Stimulated activated CD8-positive, alpha-beta memory T cell treated with anti-CD3 and anti-CD28 coated beads, Interleukin-15, amount 100 ng/mL, for 24 hours (primary cell): Measurements from ENCODE around the gene ZDHHC17.
"Not testable (repeated sequence)": the region's sequence is repeated elsewhere in the genome, so short reads cannot be mapped to it uniquely, and the experiment has no call there.

ENCODE experiments used
- DNase-seq: peaks from one replicate; pipeline ENCODE4 v3.0.0-alpha.2; 2020; ENCODE audit warnings: low read depth

ZDHHC17 gene

DNA sequence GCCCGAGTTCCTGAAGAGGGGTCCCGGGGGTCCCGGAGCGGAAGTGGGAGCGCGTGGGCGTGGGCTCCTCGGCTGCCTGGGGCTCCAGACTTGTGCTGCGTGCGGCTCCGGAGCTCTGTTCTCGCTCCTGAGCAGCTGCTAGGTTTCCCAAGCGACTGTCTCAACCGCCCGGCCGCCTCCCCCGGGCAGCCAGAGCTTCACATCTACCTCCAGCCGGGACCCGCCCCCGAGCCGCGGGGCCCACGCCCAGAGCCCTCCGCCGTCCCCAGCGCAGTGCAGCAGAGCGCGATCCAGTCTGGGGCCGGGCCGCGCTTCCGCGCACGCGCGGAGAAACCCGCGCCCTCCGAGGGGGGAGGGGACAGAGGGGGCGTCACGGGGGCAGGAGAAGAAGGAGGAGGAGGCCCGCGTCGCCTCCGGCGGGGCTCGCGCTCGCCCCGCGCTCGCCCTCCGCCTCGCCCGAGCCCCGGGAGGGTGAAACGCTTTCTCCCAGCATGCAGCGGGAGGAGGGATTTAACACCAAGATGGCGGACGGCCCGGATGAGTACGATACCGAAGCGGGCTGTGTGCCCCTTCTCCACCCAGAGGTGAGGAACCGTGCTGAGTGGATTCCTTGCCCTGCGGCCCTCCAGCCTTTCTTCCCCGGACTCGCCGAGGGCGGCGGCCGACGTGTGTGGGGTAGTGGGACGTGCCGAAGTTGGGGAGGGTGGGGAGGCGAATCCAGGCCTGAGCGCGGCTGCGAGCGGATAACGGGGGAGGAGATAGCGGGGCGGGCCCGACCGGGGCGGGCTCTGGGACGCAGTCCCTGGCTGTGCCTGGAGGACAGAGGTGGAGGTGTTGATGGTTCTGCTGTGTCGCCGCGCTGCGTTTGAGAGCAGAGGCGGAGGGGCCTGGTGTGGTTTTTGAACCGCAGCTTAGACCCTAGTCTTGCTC, at the start of gene ZDHHC17:
TSS of gene ZDHHC17 (plus strand) at position 370 of the 930 bp plus-strand sequence. CDS start at position 492, 122 bp downstream.
- DNase-seq: peak; percentile 81

- no peak for DNase-seq
Observed at GRCh38 chr12:76714415-76714814, 49.5 kb upstream of the ZDHHC17 start.

DNA sequence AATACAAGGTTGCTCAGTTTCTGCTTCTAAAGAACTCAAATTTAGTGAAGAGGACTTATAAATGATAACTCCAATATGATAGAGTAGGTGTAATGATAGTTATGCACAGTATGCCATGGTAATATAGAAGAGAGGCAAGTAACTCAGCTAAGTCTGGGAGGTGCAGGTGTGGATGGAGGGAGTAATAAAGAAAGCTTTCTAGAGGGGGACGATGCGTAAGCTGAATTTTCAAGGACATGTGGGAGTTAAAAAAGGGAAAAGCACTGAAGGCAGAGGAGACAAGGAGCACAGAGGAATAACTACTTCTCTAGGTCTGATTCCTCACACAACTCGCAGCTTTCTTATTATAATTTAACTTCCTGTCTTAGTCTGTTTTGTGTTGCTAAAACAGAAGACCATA, 49.1 kb upstream of the ZDHHC17 start:
- no peak for DNase-seq

DNA sequence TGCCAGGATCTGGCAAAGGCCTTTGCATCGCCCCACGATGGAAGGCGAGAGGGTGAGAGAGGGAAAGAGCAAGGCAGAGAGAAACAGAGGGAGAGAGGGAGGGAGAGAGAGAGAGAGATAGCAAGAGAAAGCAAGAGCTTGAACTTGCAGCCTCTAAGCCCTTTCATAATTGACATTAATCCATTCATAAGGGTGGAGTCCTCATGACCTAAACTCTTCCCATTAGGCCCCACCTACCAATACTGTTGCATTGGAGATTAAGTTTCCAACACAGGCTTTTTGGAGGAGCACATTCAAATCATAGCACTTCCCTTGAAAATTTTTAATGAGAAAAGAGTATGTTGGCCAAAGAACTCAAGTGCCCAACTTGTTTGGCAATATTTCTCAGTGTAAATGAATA, 48.6 kb upstream of the ZDHHC17 start:
- DNase-seq: no peak

DNA sequence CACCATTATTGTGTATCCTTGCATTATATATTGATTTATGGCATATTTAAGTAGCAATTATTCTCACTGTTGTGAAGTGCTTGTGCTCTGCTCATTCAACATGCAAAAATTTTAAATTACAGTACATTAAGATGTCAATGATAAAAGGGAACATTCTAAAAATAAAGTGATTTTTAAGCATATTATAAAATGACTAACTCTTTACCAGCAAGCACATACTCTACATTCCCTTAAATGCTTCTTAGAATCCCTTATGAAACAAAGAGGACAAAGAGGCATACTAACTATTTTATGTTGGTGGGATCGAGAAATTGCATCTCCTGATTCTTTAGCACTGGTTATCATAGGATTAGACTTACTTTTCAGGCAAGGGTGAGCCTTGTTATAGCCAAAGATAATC, 46.6 kb upstream of the ZDHHC17 start:
- no peak for DNase-seq

- DNase-seq: no peak
Observed at GRCh38 chr12:76719171-76720041, 44.5 kb upstream of the ZDHHC17 start.

DNA sequence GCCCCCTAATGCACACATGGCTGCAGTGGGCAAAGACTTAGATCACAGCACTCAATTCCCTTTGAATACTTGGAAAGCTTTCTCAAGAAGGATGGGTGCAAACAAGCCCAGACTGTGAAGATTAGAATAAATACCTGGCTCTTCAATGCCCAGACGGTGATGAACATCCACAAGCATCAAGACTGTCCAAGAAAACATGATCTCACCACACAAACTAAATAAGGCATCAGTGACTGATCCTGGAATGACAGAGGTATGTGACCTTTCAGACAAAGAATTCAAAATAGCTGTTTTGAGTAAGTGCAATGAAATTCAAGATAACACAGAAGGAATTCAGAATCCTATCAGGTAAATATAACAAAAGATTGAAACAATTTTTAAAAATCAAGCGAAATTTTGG, 43.8 kb upstream of the ZDHHC17 start:
- DNase-seq: no peak

- no peak for DNase-seq
Observed at GRCh38 chr12:76726626-76727025, 37.3 kb upstream of the ZDHHC17 start.

- DNase-seq: not testable (repeated sequence)
Observed at GRCh38 chr12:76732188-76732587, 31.7 kb upstream of the ZDHHC17 start.

- DNase-seq: not testable (repeated sequence)
Observed at GRCh38 chr12:76737689-76738088, 26.2 kb upstream of the ZDHHC17 start.

DNA sequence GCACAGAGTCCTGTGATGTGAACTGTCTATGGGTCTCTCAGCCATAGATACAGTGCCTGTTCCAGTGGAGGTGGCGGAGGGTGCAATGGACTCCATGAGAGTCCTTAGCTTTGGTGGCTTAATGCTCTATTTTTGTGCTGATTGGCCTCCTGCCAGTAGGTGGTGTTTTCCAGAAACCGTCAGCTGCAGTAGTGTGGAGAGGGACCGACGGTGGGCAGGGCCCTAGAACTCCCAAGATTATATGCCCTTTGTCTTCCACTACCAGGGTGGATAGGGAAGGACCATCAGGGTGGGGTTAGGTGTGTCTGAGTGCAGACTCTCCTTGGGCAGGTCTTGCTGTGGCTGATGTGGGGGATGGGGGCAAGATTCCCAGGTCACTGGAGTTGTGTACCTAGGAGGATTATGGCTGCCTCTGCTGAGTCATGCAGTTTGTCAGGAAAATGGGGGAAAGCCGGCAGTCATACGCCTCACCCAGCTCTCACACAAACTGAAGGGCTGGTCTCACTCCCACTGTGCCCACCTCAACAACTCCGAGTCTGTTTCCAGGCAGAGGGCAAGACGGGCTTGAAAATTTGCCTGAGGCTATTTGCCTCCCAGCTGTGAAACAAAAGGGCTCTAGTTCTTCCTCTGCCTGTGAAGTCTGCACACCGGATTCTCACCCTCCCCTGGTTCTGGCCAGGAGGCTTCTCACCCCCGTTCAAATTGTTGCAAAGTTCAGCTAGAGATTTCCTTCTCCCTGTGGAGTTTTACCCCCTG, 24.9 kb upstream of the ZDHHC17 start:
- no peak for DNase-seq

GRCh38 chr12:76739896-76740295, 24.0 kb upstream of the ZDHHC17 start:
- DNase-seq: no peak

DNA sequence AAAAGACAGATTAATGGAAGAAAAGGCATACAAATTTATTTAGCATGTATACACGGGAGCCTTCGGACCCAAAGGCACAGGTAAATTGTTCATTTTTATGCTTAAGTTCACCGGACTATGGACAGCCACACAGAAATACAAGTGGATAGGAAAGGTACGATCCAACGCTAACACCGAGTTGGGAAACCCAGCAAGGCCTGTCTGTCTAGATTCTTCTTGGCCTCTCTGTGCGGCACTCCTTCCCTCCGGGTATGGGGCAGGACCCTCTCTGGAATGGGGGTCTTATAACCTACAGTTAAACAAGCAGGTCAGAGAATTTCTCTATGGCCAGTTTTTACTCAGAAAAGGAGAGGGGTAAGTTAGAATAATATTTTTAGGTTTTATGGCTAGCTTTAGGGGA, 23.4 kb upstream of the ZDHHC17 start:
- DNase-seq: no peak

GRCh38 chr12:76745343-76745742, 18.6 kb upstream of the ZDHHC17 start:
- DNase-seq: no peak

DNA sequence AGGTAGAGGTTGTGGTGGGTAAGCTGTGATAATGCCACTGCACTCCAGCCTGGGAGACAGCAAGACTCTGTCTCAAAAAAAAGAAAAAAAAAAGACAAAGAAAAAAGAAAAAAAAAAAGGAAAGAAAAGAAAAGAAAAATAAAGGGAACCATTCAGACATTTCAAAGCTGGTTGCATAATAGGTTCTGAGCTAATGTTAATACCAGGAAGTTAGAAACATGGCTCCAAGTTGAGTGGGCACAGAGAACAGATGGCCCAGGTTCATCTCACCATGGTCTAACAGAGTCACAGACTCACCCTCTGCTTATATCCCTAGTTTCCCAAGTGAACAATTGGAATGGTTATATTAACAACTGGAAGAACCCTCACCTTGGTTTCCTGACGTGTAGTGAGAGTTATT, 17.4 kb upstream of the ZDHHC17 start:
- no peak for DNase-seq

DNA sequence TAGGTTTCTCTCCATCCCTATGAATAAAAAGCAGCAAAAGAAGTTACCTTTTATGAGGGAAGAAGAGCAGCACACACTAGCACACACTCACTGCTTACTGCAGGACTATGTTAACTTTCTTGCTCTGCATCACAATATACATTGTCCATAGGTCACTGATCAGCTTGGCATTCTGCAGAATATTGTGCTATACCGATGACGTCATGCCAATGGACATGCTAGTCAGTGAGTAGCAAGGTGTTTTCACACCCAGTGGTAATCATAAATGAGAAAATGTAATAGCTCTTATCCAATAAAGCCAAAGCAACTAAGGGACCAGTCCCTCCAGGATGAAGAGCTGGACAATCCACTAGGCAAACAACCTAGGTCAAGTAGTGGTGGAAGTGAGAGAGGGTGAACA, 16.7 kb upstream of the ZDHHC17 start:
- DNase-seq: no peak

DNA sequence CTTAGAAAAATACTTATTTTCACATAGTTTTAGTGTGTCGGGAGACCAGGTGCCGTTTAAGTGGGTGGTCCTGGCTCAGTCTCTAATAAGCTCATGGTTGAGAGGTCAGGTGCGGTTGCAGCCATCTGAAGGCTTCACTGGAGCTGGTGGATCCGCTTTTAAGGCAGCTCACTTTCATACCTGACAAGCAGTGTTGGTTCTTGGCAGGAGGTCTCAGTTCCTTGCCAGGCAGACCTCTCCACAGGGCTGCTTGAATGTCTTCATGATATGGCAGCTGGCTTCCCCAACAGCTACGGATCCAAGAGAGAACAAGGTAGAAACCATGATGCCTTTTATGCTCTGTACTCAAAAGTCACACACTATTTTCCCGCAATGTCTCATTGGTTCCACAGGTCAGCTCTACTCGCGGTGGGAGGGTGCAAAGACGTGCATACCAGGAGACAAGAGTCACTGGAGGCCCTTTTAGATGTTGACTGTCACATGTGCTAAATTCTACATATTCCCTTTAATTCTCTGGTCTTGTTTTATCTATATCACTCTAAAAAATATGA, 8.0 kb upstream of the ZDHHC17 start:
- no peak for DNase-seq

DNA sequence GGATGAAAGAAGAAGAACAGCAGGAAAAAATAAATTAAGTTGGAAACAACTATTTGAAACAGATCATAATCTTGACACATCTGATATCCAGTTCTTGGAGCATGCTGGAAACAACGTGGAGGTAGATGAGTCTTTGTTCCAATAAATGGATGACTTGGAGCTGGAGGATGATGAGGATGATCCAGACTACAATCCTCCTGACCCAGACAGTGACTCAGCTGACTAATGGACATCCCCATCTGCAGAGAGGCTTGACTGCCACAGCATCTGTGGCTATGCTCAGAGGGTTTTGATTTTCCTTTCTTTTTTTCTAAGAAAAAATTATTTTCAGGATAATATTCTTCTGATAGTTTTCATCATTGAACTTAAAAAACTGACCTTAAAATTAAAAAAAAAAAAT, 6.2 kb upstream of the ZDHHC17 start:
- no peak for DNase-seq

DNA sequence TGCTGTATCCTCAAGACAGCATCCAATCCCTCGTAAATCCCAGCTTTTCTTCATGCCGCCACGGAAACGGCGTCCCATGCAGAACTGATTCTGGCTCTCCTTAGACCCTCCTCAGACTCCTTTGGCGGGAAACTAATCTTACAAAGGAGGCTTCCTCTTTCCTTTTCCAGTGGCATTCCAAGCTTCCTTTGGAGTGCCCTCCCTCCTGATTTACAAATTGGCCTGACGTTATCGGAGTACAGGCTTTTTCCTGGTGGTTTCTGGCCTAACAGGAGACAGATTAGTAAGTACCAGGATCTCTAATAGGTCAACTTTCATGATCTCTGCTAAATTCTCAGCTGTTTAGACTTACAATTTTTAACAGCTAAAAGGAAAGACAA, 1.3 kb upstream of the ZDHHC17 start:
- DNase-seq: no peak

DNA sequence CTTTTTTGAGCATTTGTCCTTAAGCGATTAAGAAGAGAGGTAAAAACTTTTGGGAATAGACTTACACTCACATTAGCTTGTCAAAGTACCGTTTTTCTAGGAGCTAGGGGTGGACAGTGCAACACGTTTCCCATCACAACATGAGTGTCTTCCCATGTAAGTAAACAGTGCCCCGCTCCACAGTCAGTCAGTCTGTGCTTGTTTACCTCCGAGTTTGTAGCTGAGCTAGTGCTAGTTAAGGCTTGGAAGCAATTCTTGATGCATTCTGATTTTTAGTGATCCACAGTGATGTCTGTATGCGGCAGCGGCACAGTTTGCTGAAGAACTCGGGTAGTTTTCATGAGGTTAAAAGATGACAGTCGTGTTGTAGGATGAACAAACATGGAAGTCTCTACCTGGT, 941 bp downstream of the ZDHHC17 start:
- DNase-seq: no peak

- no peak for DNase-seq
Observed at GRCh38 chr12:76765598-76765997, 1.7 kb downstream of the ZDHHC17 start.

DNA sequence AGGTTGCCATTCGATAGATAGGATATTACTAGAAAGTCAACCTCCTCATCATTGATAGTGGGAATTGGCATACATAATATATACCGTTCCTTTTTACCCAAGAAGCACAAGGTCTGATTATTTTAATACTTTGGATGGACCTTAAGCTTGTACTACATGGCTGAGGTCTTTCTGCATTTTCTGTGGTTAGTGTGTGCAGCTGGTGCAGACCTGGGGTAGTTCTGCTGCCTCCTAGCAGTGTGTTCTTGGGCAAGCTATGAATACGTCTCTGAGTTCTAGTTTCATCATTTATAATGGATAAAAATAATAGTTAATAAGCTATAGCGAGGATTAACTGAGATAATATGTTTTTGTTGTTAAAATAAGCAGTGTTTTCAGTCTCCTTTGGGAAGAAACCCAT, 2.2 kb downstream of the ZDHHC17 start:
- no peak for DNase-seq
